K562 (cell line): Measurements from ENCODE around the gene FAM3C. TPM values are rescaled to one million over a fixed set of nuclear protein-coding genes. Genes with fewer than 3 reads are reported as not detected.
A peak's percentile ranks its signal among the peaks of the same experiment; 100 is the strongest.

Experiments used
- ADNP ChIP-seq: fragments of 200-800 bp; sonication (Bioruptor generic); IDR thresholded peaks from 2 replicates; pipeline ENCODE4 v1.6.1; 2016; ENCODE audit warnings: missing genetic modification characterization, missing compliant biosample characterization
- BHLHE40 ChIP-seq: IDR thresholded peaks from 2 replicates; pipeline ENCODE4 v1.6.1; 2011; ENCODE audit warnings: low read length, improper control_type of control experiment
- NFIC ChIP-seq: fragments of 450-650 bp; IDR thresholded peaks from 2 replicates; pipeline ENCODE4 v1.6.1; 2017; ENCODE audit warnings: mild to moderate bottlenecking, inconsistent platforms
- PHF21A ChIP-seq: fragments of 450-650 bp; IDR thresholded peaks from 2 replicates; pipeline ENCODE4 v1.6.1; 2017; ENCODE audit warnings: low read depth, borderline replicate concordance
- POLR2H ChIP-seq: IDR thresholded peaks from 2 replicates; pipeline ENCODE4 v1.6.1; 2016; ENCODE audit warnings: missing genetic modification characterization, low read depth, mild to moderate bottlenecking, control low read depth, missing compliant biosample characterization, moderate library complexity
- VEZF1 ChIP-seq: fragments of 200-800 bp; sonication (Bioruptor generic); IDR thresholded peaks from 2 replicates; pipeline ENCODE4 v1.6.1; 2017; ENCODE audit warnings: missing genetic modification characterization, missing compliant biosample characterization
- ZNF395 ChIP-seq: fragments of 200-800 bp; sonication (Bioruptor generic); IDR thresholded peaks from 2 replicates; pipeline ENCODE4 v1.6.1; 2017; ENCODE audit warnings: missing genetic modification characterization, missing compliant biosample characterization
- polyA plus RNA-seq, 8 experiments: library from polyadenylated mRNA; depleted of rRNA in 4 of 8; stranded (reverse) in 5 of 8; unstranded in 3 of 8; fragments of >200 nt; fragmentation: Nextera tagmentation in 2 of 8; fragmentation: Illumina TruSeq in 1 of 8; extraction: Ambion mirVana in 2 of 8; extraction: Trizol in 1 of 8; gene quantifications; 2 replicates each; pipeline versions ENCODE4 v1.2.1 to v1.2.3, GENCODE V29; 2011 to 2014; ENCODE audit warnings: inconsistent platforms in 1 of 8, missing spikeins in 1 of 8
- total RNA-seq, 7 experiments: library from RNA; depleted of rRNA in 6 of 7; stranded (reverse); fragments of >200 nt in 6 of 7; fragmentation: Illumina TruSeq in 2 of 7; extraction: Trizol in 2 of 7; gene quantifications; 2 replicates each; pipeline versions ENCODE4 v1.2.1 to v1.2.3, GENCODE V29; 2011 to 2021; ENCODE audit warnings: low replicate concordance in 1 of 7
- TF ChIP-seq, protein P1 (sequence below): fragments of 450-650 bp; IDR thresholded peaks from 2 replicates; pipeline ENCODE4 v1.6.1; 2016; ENCODE audit warnings: missing biosample characterization, missing genetic modification characterization

The FAM3C gene
- total and polyA plus RNA-seq, 9 of the 15 experiments (the other 6 are each of a cell fraction or from before 2014, with no cell fraction given): 10.6 to 42.6 (median 30.0) TPM

DNA sequence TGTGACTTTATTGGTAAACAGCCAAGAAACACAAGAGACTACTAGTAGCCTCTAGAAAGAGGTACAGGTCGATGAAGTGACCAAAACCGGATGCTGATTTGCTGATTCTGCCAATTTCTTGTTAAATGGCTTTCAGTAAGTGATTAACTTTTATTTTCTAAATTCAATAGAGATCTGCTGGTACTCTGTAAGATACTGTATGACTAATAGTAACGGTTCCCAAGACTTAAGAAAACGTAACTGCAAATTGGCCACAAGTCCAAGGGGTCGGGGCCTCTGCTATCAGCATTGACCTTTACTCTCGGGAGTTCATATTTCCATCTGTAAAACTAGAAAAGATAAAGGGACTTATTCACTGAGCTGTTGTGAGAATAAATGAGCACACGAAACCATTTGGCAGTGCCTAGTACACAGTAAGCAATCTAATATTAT lies 1.4 kb downstream of the FAM3C start (continued):
- 0 out of 2 replicates have a peak, but pooled peaks have one; percentile 26 for TF ChIP-seq VEZF1
- TF ChIP-seq, protein P1, sequence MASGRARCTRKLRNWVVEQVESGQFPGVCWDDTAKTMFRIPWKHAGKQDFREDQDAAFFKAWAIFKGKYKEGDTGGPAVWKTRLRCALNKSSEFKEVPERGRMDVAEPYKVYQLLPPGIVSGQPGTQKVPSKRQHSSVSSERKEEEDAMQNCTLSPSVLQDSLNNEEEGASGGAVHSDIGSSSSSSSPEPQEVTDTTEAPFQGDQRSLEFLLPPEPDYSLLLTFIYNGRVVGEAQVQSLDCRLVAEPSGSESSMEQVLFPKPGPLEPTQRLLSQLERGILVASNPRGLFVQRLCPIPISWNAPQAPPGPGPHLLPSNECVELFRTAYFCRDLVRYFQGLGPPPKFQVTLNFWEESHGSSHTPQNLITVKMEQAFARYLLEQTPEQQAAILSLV (tag): 0 out of 2 replicates have a peak, but pooled peaks have one; percentile 30
- no peak for TF ChIP-seq PHF21A
- peak; percentile 59; the same call in 1 of the 2 replicates for TF ChIP-seq ZNF395 (CRISPR knock-in tag)
- peak; percentile 53; the same call in 1 of the 2 replicates for TF ChIP-seq NFIC
- no peak for TF ChIP-seq ADNP (tag)
- TF ChIP-seq POLR2H (tag): 0 out of 2 replicates have a peak, but pooled peaks have one; percentile 50
- TF ChIP-seq BHLHE40: no peak
